Kidney tubule cell (primary cell): ENCODE data around the gene UBXN4.
"Not testable (repeated sequence)": the region's sequence is repeated elsewhere in the genome, so short reads cannot be mapped to it uniquely, and the experiment has no call there.

ENCODE experiments used
- DNase-seq: peaks from one replicate; pipeline ENCODE4 v3.0.0-alpha.2; 2018; ENCODE audit warnings: low spot score

The UBXN4 gene

DNA sequence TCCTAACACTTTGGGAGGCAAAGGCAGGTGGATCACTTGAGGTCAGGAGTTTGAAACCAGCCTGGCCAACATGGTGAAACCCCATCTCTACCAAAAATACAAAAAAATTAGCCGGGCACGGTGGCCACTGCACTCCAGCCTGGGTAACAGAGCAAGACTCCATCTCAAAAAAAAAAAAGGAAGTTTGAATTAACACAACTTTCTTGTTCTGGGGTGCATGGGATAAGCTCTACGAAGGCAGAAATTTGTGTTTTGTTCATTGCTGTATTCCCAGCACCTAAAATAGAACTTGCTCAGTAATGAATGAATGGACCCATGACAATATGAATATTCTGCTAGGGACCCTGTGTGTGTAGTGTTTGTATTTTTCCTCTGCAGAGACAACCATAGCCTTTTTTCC lies 66.2 kb downstream of the UBXN4 start:
- not testable (repeated sequence) for DNase-seq

DNA sequence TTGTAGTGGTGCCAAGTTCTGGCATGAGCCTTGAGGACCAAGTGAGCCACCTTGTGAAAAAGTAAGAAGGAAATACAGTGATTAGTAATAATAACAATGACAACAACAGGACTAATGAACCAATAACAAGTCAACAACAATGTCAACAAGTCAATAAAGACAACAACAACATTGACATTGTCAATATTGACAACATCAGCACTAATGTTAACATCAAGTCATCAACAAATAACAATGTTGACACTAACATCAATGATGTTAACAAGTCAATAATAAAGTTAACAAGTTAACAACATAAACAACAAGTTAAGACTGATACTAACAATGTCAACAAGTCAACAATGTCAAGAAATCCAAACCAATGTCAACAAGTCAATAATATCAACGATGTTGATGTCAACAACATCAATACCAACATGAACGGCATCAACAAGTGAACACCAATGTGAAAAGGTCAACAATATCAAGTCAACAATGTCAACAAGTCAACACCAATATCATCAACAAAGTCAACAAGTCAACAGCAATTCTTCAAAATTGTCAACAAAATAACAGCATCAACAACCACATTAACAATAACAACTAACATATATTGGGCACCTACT lies 71.4 kb downstream of the UBXN4 start:
- no peak for DNase-seq

DNA sequence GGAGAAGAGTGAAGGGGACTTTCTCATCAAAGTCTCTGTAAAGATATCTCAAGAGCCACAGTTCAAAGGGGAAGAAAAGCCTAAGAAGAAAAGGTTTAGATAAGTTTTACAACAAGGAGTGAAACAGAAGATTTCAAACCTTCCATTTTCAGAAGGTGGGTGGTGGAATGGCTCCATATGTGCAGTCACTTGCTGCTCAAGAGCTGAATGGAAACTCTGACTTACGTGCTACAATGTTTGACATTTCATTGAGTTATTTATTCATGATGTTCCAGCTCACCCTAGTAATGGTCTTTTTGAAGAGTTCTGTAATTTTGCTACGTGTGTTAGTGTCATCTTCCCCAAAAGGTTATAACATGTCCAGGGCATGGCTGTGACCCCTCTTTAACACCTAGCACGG lies 73.6 kb downstream of the UBXN4 start:
- no peak for DNase-seq

DNA sequence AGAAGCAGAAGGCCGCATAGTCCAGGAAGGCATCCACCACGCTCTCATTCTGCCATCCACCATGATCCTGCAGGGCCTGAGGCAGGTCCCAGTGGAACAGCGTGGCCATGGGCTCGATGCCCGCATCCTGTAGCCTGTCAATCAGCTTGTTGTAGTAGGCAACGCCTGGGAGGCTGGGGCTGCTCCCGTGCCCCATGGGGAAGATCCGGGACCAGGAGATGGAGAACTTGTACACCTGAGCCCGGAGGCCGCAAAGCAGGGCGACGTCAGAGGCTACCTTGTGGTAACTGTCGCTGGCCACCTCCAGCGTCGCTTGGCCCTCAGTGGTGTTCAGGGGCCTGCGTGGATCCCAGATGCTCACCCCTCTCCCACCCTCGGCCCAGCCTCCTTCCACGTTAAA lies 75.8 kb downstream of the UBXN4 start:
- no peak for DNase-seq

DNA sequence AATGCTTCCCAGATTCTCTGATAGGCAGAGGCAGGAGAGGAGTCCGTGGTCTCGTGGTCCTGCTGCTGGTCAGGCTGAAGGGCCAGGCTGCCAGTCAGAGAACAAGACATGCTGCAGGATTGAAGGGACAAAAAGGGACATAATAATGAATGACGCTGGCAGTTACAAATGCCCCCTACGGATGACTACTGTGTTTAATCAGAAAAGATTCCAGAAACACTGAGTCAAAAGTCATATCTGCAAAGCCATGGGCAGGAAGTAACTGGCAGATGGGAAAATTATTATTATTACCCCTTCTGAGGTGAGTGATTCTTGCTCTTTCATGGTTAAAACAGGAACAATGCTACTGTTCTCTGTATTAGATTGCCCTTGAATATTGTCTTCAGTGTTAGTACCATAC lies 76.3 kb downstream of the UBXN4 start:
- no peak for DNase-seq

- peak; percentile 22 for DNase-seq
These were observed 77.4 kb downstream of the UBXN4 start for GRCh38 chr2:135818937-135819610.

DNA sequence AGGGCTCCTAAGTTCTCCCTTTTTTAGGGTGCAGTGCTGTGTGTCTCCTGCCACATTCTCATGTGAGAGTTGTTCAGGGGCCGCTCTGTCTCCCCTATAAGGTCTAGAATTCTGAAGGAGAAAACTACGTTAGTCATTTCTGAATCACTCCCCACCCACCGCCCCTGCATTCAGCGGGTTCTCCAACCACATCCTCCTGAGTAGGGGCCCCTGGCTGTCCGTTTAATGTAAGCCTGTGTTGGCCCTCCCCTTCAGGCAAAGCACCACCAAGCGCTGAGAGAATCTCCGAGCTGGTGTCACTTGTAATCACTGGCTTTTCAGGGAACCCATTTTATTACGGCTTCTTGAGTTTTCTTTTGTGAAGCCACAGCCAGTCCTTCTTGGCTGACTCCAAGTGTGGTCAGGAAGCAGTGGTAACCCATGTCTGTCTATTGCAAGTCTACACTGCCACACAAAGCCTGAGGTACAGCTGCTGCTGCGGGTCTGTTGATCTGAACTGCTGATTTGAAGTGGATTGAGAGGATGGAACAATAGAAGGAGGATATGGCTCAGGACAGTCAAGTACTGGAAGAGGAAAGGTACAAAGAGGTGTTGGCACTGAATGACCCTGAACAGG lies 78.5 kb downstream of the UBXN4 start:
- no peak for DNase-seq

DNA sequence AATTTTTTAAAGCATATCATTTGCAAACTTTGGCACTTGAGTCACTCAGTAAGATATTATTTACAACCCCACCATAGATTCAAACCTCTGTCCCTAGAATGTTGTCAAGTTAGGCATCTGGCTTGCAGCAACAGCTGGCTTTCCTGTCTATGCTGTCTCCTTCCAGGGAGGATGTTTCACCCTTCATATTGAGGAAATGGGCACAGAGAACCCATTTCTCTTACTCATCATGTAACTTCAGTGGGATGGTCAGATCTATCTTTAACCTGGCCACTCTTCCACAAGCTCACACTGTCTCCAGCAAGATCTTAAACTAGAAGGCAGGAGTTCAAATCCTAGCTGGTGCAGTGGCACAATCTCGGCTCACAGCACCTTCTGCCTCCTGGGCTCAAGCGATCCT lies 79.5 kb downstream of the UBXN4 start:
- no peak for DNase-seq

DNA sequence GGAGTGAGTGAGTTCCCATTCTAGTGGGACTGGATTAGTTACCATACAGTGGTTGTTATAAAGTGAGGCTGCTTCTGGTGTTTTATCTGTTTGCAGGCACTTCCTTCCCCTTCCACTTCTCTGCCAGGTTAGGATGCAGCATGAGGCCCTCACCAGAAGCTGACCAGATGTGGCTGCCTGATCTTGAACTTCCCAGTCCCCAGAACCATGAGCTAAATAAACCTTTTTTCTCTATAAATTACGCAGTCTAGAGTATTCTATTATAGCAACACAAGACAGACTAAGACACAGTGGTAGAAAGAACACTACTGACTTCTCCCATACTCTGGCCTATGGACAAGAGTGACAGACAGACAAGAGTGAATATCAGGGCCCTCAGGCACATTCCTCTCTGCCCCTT lies 81.2 kb downstream of the UBXN4 start:
- no peak for DNase-seq

DNA sequence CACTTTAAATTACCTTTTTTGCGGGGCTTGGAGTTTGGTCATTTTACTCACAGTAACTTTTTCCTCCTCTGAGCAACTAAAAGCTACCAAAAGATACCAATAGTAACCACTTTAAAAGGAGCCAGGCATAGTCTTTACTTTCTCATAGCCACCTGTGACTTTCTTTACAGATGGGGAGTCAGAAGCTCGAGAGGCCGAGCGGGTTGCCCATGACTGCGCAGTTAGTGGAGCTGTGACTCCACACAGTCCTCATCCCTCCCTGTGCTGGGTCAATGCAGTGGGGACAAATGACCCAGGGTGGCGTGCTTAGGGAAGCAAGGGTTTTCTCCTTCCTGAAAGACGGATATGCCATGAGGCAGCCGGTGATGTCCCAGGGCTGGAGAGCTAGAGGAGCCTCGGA lies 83.5 kb downstream of the UBXN4 start:
- no peak for DNase-seq

GRCh38 chr2:135825550-135826176 lies 84.0 kb downstream of the UBXN4 start:
- DNase-seq = no peak

DNA sequence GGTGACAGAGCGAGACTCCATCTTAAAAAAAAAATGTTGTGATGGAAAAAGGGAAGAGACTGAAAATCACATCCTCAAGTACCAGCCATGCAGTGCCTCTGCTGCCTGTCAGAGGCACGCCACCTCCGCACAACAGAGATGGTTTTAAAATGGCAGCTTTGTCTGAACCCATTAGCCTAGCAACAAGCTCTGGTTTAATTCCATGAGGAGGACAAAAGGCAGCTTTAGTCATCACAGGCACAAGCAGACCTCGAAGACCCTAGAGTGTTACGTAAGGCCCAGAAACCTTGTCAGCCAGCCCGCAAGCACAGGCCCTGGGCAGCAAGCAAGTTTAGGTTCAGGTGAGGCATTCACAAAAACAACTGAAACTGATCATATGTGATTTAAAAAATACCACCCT lies 84.9 kb downstream of the UBXN4 start:
- DNase-seq = no peak

GRCh38 chr2:135829378-135830135 lies 87.9 kb downstream of the UBXN4 start:
- DNase-seq = no peak

- no peak for DNase-seq
These were observed 89.6 kb downstream of the UBXN4 start for GRCh38 chr2:135831180-135831812.

GRCh38 chr2:135832891-135833290 lies 91.2 kb downstream of the UBXN4 start:
- DNase-seq = no peak
